GM13976 (cell line): ENCODE measurements around the gene MTF1.

Experiments used
- DNase-seq: peaks from one replicate; pipeline ENCODE4 v3.0.0; 2012; ENCODE audit warnings: low spot score
- in situ Hi-C: fragments of 300-500 bp; cut with MboI; formaldehyde crosslinking; loops from one replicate; pipeline ENCODE4 v1.12.0; 2022; ENCODE audit warnings: low sequenced_read_pairs, mixed read lengths, inconsistent platforms; ENCODE audit not compliant: unreplicated experiment
- TF ChIP-seq, protein P1 (sequence below): IDR thresholded peaks from 2 replicates; pipeline ENCODE4 v1.5.1; 2012; ENCODE audit warnings: borderline replicate concordance, mild to moderate bottlenecking; ENCODE audit not compliant: insufficient read depth; ENCODE audit errors: extremely low read depth, missing control alignments, control extremely low read depth

The MTF1 gene

GRCh38 chr1:37824001-37824400, 35.4 kb downstream of the MTF1 start:
- TF ChIP-seq, protein P1, sequence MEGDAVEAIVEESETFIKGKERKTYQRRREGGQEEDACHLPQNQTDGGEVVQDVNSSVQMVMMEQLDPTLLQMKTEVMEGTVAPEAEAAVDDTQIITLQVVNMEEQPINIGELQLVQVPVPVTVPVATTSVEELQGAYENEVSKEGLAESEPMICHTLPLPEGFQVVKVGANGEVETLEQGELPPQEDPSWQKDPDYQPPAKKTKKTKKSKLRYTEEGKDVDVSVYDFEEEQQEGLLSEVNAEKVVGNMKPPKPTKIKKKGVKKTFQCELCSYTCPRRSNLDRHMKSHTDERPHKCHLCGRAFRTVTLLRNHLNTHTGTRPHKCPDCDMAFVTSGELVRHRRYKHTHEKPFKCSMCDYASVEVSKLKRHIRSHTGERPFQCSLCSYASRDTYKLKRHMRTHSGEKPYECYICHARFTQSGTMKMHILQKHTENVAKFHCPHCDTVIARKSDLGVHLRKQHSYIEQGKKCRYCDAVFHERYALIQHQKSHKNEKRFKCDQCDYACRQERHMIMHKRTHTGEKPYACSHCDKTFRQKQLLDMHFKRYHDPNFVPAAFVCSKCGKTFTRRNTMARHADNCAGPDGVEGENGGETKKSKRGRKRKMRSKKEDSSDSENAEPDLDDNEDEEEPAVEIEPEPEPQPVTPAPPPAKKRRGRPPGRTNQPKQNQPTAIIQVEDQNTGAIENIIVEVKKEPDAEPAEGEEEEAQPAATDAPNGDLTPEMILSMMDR, result no peak
- no peak for DNase-seq
- in situ Hi-C loops, result no loop called here

- DNase-seq, result no peak
- TF ChIP-seq, protein P1, result no peak
- in situ Hi-C loops, result no loop called here
Measured at GRCh38 chr1:37822906-37823815, 36.2 kb downstream of the MTF1 start.

GRCh38 chr1:37821481-37821880, 37.9 kb downstream of the MTF1 start:
- TF ChIP-seq, protein P1, result no peak
- DNase-seq, result no peak
- in situ Hi-C loops, result no loop called here

- in situ Hi-C loops, result no loop called here
- no peak for DNase-seq
- TF ChIP-seq, protein P1, result no peak
Measured at GRCh38 chr1:37817481-37817880, 41.9 kb downstream of the MTF1 start.

DNA sequence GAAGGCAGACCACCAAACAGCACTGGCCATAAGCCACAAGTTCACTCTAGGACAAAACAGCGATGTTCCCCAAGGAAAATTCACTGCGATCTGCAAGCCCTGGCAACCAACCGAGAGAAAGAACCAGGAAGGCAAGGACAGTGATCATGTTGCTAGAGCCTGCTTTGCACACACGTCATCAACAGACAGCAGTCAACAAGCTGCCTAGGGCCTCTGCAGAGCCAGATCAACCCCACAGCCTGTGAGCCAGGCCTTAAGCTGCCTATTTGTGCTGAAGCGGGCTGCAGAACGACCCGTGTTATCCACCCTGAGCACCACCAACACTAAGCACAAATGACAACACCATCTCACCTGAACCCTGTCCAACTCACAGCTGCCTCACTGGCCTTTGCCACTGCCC, 45.1 kb downstream of the MTF1 start:
- DNase-seq, result no peak
- in situ Hi-C loops, result no loop called here
- TF ChIP-seq, protein P1, result no peak

DNA sequence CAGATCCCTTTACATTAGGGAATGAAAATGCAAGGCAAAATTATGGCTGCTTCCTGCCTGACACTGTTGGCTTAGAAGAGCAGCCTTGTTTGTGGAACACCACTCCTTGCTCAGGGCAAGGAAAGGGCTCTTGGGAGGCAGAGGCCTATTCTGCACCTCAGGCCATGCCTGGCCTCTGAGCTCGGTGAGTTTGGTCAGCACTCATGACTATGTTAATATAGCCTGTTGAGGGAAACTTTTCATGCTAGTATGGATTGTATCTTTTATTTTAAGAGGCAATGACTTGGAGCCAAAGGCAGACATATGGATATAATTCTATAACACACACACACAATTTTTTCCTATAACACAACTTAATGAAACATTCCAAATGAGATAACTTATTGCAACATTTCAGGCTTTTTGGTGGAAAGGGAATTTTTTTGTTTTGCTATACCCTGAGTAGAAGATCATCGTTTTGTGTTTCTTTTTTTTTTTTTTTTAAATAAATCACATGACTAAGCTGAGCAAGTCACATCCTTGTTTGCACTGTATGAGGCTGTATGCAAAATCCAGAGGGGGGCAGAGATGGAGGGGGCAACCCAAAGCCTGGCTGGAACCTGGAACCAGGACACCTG, 45.8 kb downstream of the MTF1 start:
- in situ Hi-C loops, result no loop called here
- no peak for DNase-seq
- TF ChIP-seq, protein P1, result no peak
